Smooth muscle cell (in vitro differentiated cells): ENCODE results near the gene CENPX. TPM values are rescaled to one million over a fixed set of nuclear protein-coding genes. Genes with fewer than 3 reads are reported as not detected.

Experiments
- DNase-seq: peaks from one replicate; lab custom pipeline; 2025; ENCODE audit not compliant: unreplicated experiment; lab: John Stamatoyannopoulos, UW
- H2AFZ ChIP-seq: fragments of 200-600 bp; sonication (generic); 2 replicates; pipeline ENCODE4 v1.6.0; 2016; ENCODE audit warnings: antibody characterized with exemption, low read depth, mild to moderate bottlenecking
- H3F3A ChIP-seq: fragments of 200-600 bp; sonication (generic); 2 replicates; pipeline ENCODE4 v1.6.0; 2017; ENCODE audit warnings: antibody characterized with exemption, low read depth
- H3K27ac ChIP-seq: fragments of 200-600 bp; sonication (generic); 2 replicates; pipeline ENCODE4 v1.5.1; 2016; ENCODE audit warnings: low read depth, mild to moderate bottlenecking
- H3K27me3 ChIP-seq: fragments of 200-600 bp; sonication (generic); 2 replicates; pipeline ENCODE4 v1.6.1; 2016; ENCODE audit warnings: low read depth, mild to moderate bottlenecking
- H3K36me3 ChIP-seq: fragments of 200-600 bp; sonication (generic); 2 replicates; pipeline ENCODE4 v1.5.1; 2016; ENCODE audit warnings: low read depth
- H3K4me1 ChIP-seq: fragments of 200-600 bp; sonication (generic); 2 replicates; pipeline ENCODE4 v1.5.1; 2016; ENCODE audit warnings: low read depth
- H3K4me2 ChIP-seq: fragments of 200-600 bp; sonication (generic); 2 replicates; pipeline ENCODE4 v1.6.0; 2016; ENCODE audit warnings: mild to moderate bottlenecking
- H3K4me3 ChIP-seq: fragments of 200-600 bp; sonication (generic); 2 replicates; pipeline ENCODE4 v1.5.1; 2016; ENCODE audit warnings: mild to moderate bottlenecking
- H3K79me2 ChIP-seq: fragments of 200-600 bp; sonication (generic); 2 replicates; pipeline ENCODE4 v1.6.0; 2016; ENCODE audit warnings: low read depth, mild to moderate bottlenecking
- H3K9ac ChIP-seq: fragments of 200-600 bp; sonication (generic); 2 replicates; pipeline ENCODE4 v1.6.0; 2016; ENCODE audit warnings: low read depth
- H3K9me3 ChIP-seq: fragments of 200-600 bp; sonication (generic); replicated peaks from 2 replicates; pipeline ENCODE4 v1.5.1; 2016; ENCODE audit warnings: low read depth
- H4K20me1 ChIP-seq: fragments of 200-600 bp; sonication (generic); 2 replicates; pipeline ENCODE4 v1.6.0; 2016; ENCODE audit warnings: low read depth
- CTCF ChIP-seq: fragments of 200-600 bp; sonication (generic); IDR thresholded peaks from 2 replicates; pipeline ENCODE4 v1.5.1; 2017; ENCODE audit warnings: borderline replicate concordance, mild to moderate bottlenecking, antibody characterized with exemption; ENCODE audit not compliant: insufficient read depth, poor library complexity, severe bottlenecking
- WGBS: methylation state at CpG from one replicate; pipeline ENCODE4 v1.1.7; 2016; ENCODE audit warnings: low lambda C conversion rate; 5-methylcytosine and 5-hydroxymethylcytosine counted together
- polyA plus RNA-seq: library from polyadenylated mRNA; unstranded; fragments of >200 nt; fragmentation: Nextera tagmentation; extraction: Ambion mirVana; gene quantifications from 2 replicates; pipeline ENCODE4 v1.2.1, GENCODE V29; 2016
- total RNA-seq: library from RNA; depleted of rRNA; stranded (reverse); fragments of >200 nt; gene quantifications from 2 replicates; pipeline ENCODE4 v1.2.3, GENCODE V29; 2014

CENPX gene
- total and polyA plus RNA-seq, 2 experiments from 2014 or later = 44.6 to 57.5 TPM

- no peak for DNase-seq
- Histone ChIP-seq H3K27ac (no peak overlapping the region), H3K9me3 (no peaks in the 10 kb centered on the region), H4K20me1 (peaks cover 16% of the 10 kb centered on the region), H3K4me2 (no peak overlapping the region), H3K4me3 (no peak overlapping the region), H3K36me3 (no peaks in the 10 kb centered on the region), H2AFZ (no peak overlapping the region), H3K4me1 (peaks cover 15% of the 10 kb centered on the region), H3K27me3 (no peaks in the 10 kb centered on the region), H3F3A (no peaks in the 10 kb centered on the region), H3K79me2 (peaks cover 3% of the 10 kb centered on the region), H3K9ac (no peak overlapping the region)
- no peak for TF ChIP-seq CTCF
- 96% methylated on average over 25 of the region's 25 CpGs for WGBS
Measured at GRCh38 chr17:82025401-82026107, 2.9 kb upstream of the CENPX start.

- H2AFZ ChIP-seq = no peak overlapping the region
- H3K79me2 ChIP-seq = peaks cover 3% of the 10 kb centered on the region
Measured at GRCh38 chr17:82024859-82025258, 2.2 kb upstream of the CENPX start.

GRCh38 chr17:82023447-82024241, 966 bp upstream of the CENPX start:
- Histone ChIP-seq H2AFZ (peak overlapping the region; percentile 35), H3K4me1 (peaks cover 15% of the 10 kb centered on the region), H3K27me3 (no peaks in the 10 kb centered on the region), H3K4me2 (peak overlapping the region; percentile 97), H3F3A (no peaks in the 10 kb centered on the region), H3K9ac (peak overlapping the region; percentile 35), H4K20me1 (peaks cover 27% of the 10 kb centered on the region), H3K9me3 (no peaks in the 10 kb centered on the region), H3K4me3 (peak overlapping the region; percentile 86), H3K36me3 (no peaks in the 10 kb centered on the region), H3K27ac (no peak overlapping the region), H3K79me2 (peaks cover 3% of the 10 kb centered on the region)
- WGBS = 12% methylated on average over 51 of the region's 55 CpGs
- DNase-seq = no peak
- TF ChIP-seq CTCF = no peak

More at GRCh38 chr17:82024859-82025258, 2.2 kb upstream of the CENPX start:
- Histone ChIP-seq H3K4me1 (peaks cover 15% of the 10 kb centered on the region), H3K27me3 (no peaks in the 10 kb centered on the region), H3K4me3 (no peak overlapping the region), H3K9me3 (no peaks in the 10 kb centered on the region), H3K36me3 (no peaks in the 10 kb centered on the region), H3K4me2 (no peak overlapping the region), H4K20me1 (peaks cover 23% of the 10 kb centered on the region), H3K27ac (no peak overlapping the region), H3F3A (no peaks in the 10 kb centered on the region), H3K9ac (no peak overlapping the region)
- TF ChIP-seq CTCF = no peak
- DNase-seq = no peak
- 97% methylated on average over 17 of the region's 17 CpGs for WGBS
